SK-N-SH (cell line): ENCODE measurements around the gene OR51I1. TPM values are rescaled to one million over a fixed set of nuclear protein-coding genes. Genes with fewer than 3 reads are reported as not detected.

Experiments
- CTCF ChIA-PET: fragments of 300-600, 350-600 bp; formaldehyde crosslinking; extraction: SDS; loops from one replicate; lab custom pipeline; 2021; lab: Yijun Ruan, JAX
- POLR2A ChIA-PET: fragments of 350-600 bp; sonication (Branson Sonifier 250); formaldehyde crosslinking; extraction: SDS; loops from one replicate; lab custom pipeline; 2020; ENCODE audit warnings: antibody characterized with exemption, inconsistent platforms; lab: Yijun Ruan, JAX
- DNase-seq: peaks from one replicate; pipeline ENCODE4 v3.0.0; 2012
- H2AFZ ChIP-seq: fragments of 200-600 bp; sonication (generic); 2 replicates; pipeline ENCODE4 v1.8.1; 2016; ENCODE audit warnings: antibody characterized with exemption, mild to moderate bottlenecking, low read depth
- H3F3A ChIP-seq: fragments of 200-600 bp; sonication (generic); replicated peaks from 2 replicates; pipeline ENCODE3; 2016; ENCODE audit warnings: antibody characterized with exemption, mild to moderate bottlenecking; ENCODE audit not compliant: insufficient read depth
- H3K27ac ChIP-seq, 2 experiments: fragments of 200-500 bp in 1 of 2; fragments of 200-600 bp in 1 of 2; sonication (Bioruptor generic) in 1 of 2; sonication (generic), shearing (Covaris generic) in 1 of 2; 2 replicates each; pipeline versions ENCODE4 v1.5.1 to v1.6.1; 2014 to 2016; ENCODE audit warnings: low read depth in 2 of 2, inconsistent platforms in 1 of 2, low read length in 1 of 2, mild to moderate bottlenecking in 1 of 2, mixed read lengths in 1 of 2
- H3K27me3 ChIP-seq: fragments of 200-600 bp; sonication (generic), shearing (Covaris generic); 2 replicates; pipeline ENCODE4 v1.6.1; 2016; ENCODE audit warnings: mixed run types; ENCODE audit not compliant: insufficient read depth
- H3K36me3 ChIP-seq, 2 experiments: fragments of 200-500 bp in 1 of 2; fragments of 200-600 bp in 1 of 2; sonication (Bioruptor generic) in 1 of 2; sonication (generic) in 1 of 2; replicated peaks in 1 of 2; 2 replicates each; pipeline versions ENCODE3 to v1.5.1; 2014 to 2016; ENCODE audit warnings: low read length in 1 of 2, mild to moderate bottlenecking in 1 of 2; ENCODE audit not compliant: insufficient read depth in 2 of 2, control insufficient read depth in 1 of 2
- H3K4me1 ChIP-seq, 2 experiments: fragments of 200-500 bp in 1 of 2; fragments of 200-600 bp in 1 of 2; sonication (Bioruptor generic) in 1 of 2; sonication (generic), shearing (Covaris generic) in 1 of 2; 2 replicates each; pipeline versions ENCODE4 v1.5.1 to v1.6.1; 2014 to 2016; ENCODE audit warnings: low read depth in 1 of 2, low read length in 1 of 2, mixed run types in 1 of 2; ENCODE audit not compliant: insufficient read depth in 2 of 2, control insufficient read depth in 1 of 2
- H3K4me2 ChIP-seq: fragments of 200-600 bp; sonication (generic), shearing (Covaris generic); 2 replicates; pipeline ENCODE4 v1.6.1; 2017; ENCODE audit warnings: mixed run types
- H3K4me3 ChIP-seq, 2 experiments: fragments of 200-500 bp in 1 of 2; fragments of 200-600 bp in 1 of 2; sonication (Bioruptor generic) in 1 of 2; sonication (generic), shearing (Covaris generic) in 1 of 2; 2 replicates each; pipeline versions ENCODE4 v1.5.1 to v1.8.1; 2014 to 2016; ENCODE audit warnings: low read depth in 2 of 2, inconsistent platforms in 1 of 2, low read length in 1 of 2, mild to moderate bottlenecking in 1 of 2, mixed read lengths in 1 of 2, moderate library complexity in 1 of 2
- H3K79me2 ChIP-seq: fragments of 200-600 bp; sonication (generic); 2 replicates; pipeline ENCODE4 v1.8.1; 2017; ENCODE audit warnings: mild to moderate bottlenecking; ENCODE audit not compliant: insufficient read depth
- H3K9ac ChIP-seq: fragments of 200-600 bp; sonication (generic); 2 replicates; pipeline ENCODE4 v1.6.1; 2017; ENCODE audit warnings: mixed run types
- H3K9me2 ChIP-seq: fragments of 200-600 bp; sonication (generic); 2 replicates; pipeline ENCODE4 v1.6.1; 2017; ENCODE audit warnings: mixed run types
- H3K9me3 ChIP-seq: fragments of 200-600 bp; sonication (generic); 2 replicates; pipeline ENCODE4 v1.6.1; 2017; ENCODE audit warnings: mixed run types, mild to moderate bottlenecking, moderate library complexity
- H4K20me1 ChIP-seq: fragments of 200-600 bp; sonication (generic); 2 replicates; pipeline ENCODE4 v1.6.1; 2017; ENCODE audit warnings: mild to moderate bottlenecking, mixed run types; ENCODE audit not compliant: insufficient read depth
- EP300 ChIP-seq, 2 experiments: IDR thresholded peaks; 2 replicates each; pipeline versions ENCODE4 v1.4.0 to v1.6.1; 2012; ENCODE audit warnings: borderline replicate concordance in 1 of 2, low read depth in 1 of 2, low read length in 1 of 2
- EZH2phosphoT487 ChIP-seq: fragments of 200-600 bp; sonication (generic); IDR thresholded peaks from 2 replicates; pipeline ENCODE4 v1.6.1; 2017; ENCODE audit warnings: low read depth, mixed run types, mild to moderate bottlenecking, antibody characterized with exemption, moderate library complexity, borderline replicate concordance
- FOSL2 ChIP-seq: IDR thresholded peaks from 2 replicates; pipeline ENCODE4 v1.4.0; 2012; ENCODE audit warnings: low read depth, mild to moderate bottlenecking, moderate library complexity, borderline replicate concordance
- FOXJ3 ChIP-seq: sonication (generic); formaldehyde crosslinking; IDR thresholded peaks from 2 replicates; pipeline ENCODE4 v1.5.1; 2020; ENCODE audit warnings: mild to moderate bottlenecking, missing genetic modification reagents
- GATA2 ChIP-seq: sonication (generic); formaldehyde crosslinking; IDR thresholded peaks from 2 replicates; pipeline ENCODE4 v1.5.0; 2020; ENCODE audit warnings: mild to moderate bottlenecking, missing genetic modification reagents
- NRF1 ChIP-seq: IDR thresholded peaks from 2 replicates; pipeline ENCODE4 v1.6.1; 2012; ENCODE audit warnings: low read depth, mild to moderate bottlenecking, low read length
- RFX5 ChIP-seq: IDR thresholded peaks from 2 replicates; pipeline ENCODE4 v1.6.1; 2012; ENCODE audit warnings: mild to moderate bottlenecking, improper control_type of control experiment, low read length
- RXRA ChIP-seq: IDR thresholded peaks from 2 replicates; pipeline ENCODE4 v1.4.0; 2012; ENCODE audit warnings: low read depth, mild to moderate bottlenecking, borderline replicate concordance
- SIN3A ChIP-seq: IDR thresholded peaks from 2 replicates; pipeline ENCODE4 v1.6.1; 2012; ENCODE audit warnings: low read depth, mild to moderate bottlenecking, low read length, moderate library complexity, borderline replicate concordance
- YY1 ChIP-seq: IDR thresholded peaks from 2 replicates; pipeline ENCODE4 v1.4.0; 2012; ENCODE audit warnings: low read depth, mild to moderate bottlenecking
- WGBS: methylation state at CpG from one replicate; pipeline ENCODE4 v1.1.6; 2017; ENCODE audit warnings: low lambda C conversion rate; 5-methylcytosine and 5-hydroxymethylcytosine counted together
- polyA plus RNA-seq, 3 experiments: library from polyadenylated mRNA; depleted of rRNA; stranded (reverse); fragments of >200 nt; gene quantifications; 2 replicates each; pipeline ENCODE4 v1.2.3, GENCODE V29; 2012
- TF ChIP-seq, protein P1 (sequence below): fragments of 150-350 bp; IDR thresholded peaks from 2 replicates; pipeline ENCODE4 v1.6.1; 2017; ENCODE audit warnings: antibody characterized with exemption, low read length, low read depth, borderline replicate concordance
- TF ChIP-seq, protein P2 (sequence below): fragments of 200-600 bp; sonication (generic); IDR thresholded peaks from 2 replicates; pipeline ENCODE4 v1.6.1; 2017; ENCODE audit warnings: antibody characterized with exemption, mild to moderate bottlenecking, moderate library complexity
- TF ChIP-seq, protein P3 (sequence below): IDR thresholded peaks from 2 replicates; pipeline ENCODE4 v1.4.0; 2012; ENCODE audit warnings: low read depth, borderline replicate concordance
- TF ChIP-seq, protein P4 (sequence below): IDR thresholded peaks from 2 replicates; pipeline ENCODE4 v1.4.0; 2012; ENCODE audit warnings: low read depth

OR51I1 gene
- polyA plus RNA-seq, 1 of the 3 experiments (the other 2 are of a cell fraction) = not detected

DNA sequence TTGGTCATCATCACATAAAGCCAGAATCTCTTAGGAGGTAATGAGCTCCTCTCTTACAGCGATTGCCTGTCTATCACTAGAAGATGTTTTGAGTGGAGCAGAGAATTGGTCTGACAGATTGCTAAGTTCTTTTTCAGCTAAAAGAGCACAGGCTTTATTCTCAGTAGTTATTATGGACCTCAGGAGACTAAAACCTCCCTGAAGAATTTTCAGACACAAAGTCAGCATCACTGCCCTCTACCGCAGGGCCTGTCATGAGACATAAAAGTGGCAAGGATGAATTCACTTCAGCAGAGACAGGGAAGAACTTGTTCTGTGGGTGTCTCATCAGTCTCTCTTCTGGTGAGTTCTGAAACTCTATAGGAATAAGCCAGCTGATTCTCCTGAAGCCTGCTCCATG, 7.7 kb upstream of the OR51I1 start, which contains the start of gene OR51I2:
Gene OR51I2 (plus strand): TSS at position 301 of the 400 bp plus-strand sequence. CDS start 4,166 bp downstream, outside the sequence.
- no peak within 1 kb of the TSS for H3K9ac ChIP-seq
- CTCF ChIA-PET = interaction anchor here (1.8 kb wide), 1 partner anchor 15 kb away, joined by 3 read pairs; no protein-coding TSS in a partner anchor
- no peaks in the 10 kb centered on the region for H3K79me2 ChIP-seq
- no peak within 1 kb of the TSS for H3K4me2 ChIP-seq
- H3K27ac ChIP-seq = no peak within 1 kb of the TSS
- no peaks in the 10 kb centered on the region for H4K20me1 ChIP-seq
- H3F3A ChIP-seq = no peaks in the 10 kb centered on the region
- peaks cover 8% of the 10 kb centered on the region; the same call in 1 of the 2 replicates for H3K27me3 ChIP-seq
- H3K9me3 ChIP-seq = no peaks in the 10 kb centered on the region
- no peak within 1 kb of the TSS for H3K4me3 ChIP-seq
- POLR2A ChIA-PET = no interaction called here
- no peak within 1 kb of the TSS for H2AFZ ChIP-seq
- no peaks in the 10 kb centered on the region for H3K36me3 ChIP-seq
- H3K9me2 ChIP-seq = no peaks in the 10 kb centered on the region
- no peak for DNase-seq
- H3K4me1 ChIP-seq = no peaks in the 10 kb centered on the region
- WGBS = 0% methylated on average over 2 of the region's 2 CpGs
- TF ChIP-seq EZH2phosphoT487 = no peak
- TF ChIP-seq YY1 = no peak
- TF ChIP-seq RFX5 = no peak
- no peak for TF ChIP-seq EP300 (IDR thresholded peaks at IDR 0.05; ENCODE audit: borderline replicate concordance in 1 of 2, low read depth in 1 of 2, low read length in 1 of 2)
- no peak for TF ChIP-seq FOSL2
- TF ChIP-seq SIN3A = no peak
- TF ChIP-seq, protein P1, sequence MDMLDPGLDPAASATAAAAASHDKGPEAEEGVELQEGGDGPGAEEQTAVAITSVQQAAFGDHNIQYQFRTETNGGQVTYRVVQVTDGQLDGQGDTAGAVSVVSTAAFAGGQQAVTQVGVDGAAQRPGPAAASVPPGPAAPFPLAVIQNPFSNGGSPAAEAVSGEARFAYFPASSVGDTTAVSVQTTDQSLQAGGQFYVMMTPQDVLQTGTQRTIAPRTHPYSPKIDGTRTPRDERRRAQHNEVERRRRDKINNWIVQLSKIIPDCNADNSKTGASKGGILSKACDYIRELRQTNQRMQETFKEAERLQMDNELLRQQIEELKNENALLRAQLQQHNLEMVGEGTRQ = no peak
- no peak for TF ChIP-seq GATA2 (CRISPR knock-in tag)
- TF ChIP-seq, protein P2, sequence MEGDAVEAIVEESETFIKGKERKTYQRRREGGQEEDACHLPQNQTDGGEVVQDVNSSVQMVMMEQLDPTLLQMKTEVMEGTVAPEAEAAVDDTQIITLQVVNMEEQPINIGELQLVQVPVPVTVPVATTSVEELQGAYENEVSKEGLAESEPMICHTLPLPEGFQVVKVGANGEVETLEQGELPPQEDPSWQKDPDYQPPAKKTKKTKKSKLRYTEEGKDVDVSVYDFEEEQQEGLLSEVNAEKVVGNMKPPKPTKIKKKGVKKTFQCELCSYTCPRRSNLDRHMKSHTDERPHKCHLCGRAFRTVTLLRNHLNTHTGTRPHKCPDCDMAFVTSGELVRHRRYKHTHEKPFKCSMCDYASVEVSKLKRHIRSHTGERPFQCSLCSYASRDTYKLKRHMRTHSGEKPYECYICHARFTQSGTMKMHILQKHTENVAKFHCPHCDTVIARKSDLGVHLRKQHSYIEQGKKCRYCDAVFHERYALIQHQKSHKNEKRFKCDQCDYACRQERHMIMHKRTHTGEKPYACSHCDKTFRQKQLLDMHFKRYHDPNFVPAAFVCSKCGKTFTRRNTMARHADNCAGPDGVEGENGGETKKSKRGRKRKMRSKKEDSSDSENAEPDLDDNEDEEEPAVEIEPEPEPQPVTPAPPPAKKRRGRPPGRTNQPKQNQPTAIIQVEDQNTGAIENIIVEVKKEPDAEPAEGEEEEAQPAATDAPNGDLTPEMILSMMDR = no peak
- TF ChIP-seq FOXJ3 (CRISPR knock-in tag) = no peak
- TF ChIP-seq, protein P3, sequence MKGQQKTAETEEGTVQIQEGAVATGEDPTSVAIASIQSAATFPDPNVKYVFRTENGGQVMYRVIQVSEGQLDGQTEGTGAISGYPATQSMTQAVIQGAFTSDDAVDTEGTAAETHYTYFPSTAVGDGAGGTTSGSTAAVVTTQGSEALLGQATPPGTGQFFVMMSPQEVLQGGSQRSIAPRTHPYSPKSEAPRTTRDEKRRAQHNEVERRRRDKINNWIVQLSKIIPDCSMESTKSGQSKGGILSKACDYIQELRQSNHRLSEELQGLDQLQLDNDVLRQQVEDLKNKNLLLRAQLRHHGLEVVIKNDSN = no peak
- TF ChIP-seq, protein P4, sequence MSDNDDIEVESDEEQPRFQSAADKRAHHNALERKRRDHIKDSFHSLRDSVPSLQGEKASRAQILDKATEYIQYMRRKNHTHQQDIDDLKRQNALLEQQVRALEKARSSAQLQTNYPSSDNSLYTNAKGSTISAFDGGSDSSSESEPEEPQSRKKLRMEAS = no peak
- no peak for TF ChIP-seq NRF1
- TF ChIP-seq RXRA = no peak
